ENCODE results near the gene RAB33A. TPM values are rescaled to one million over a fixed set of nuclear protein-coding genes. Genes with fewer than 3 reads are reported as not detected.
A peak's percentile ranks its signal among the peaks of the same experiment; 100 is the strongest.

RAB33A gene
- total RNA-seq (10 to 100 TPM; 14.5 to 16.7 TPM), polyA plus RNA-seq (10 to 100 TPM; 10.6 to 21.1 (median 10.9) TPM), total RNA-seq (5.5 to 22.1 (median 9.0) reads per million in 6 experiments)

DNA sequence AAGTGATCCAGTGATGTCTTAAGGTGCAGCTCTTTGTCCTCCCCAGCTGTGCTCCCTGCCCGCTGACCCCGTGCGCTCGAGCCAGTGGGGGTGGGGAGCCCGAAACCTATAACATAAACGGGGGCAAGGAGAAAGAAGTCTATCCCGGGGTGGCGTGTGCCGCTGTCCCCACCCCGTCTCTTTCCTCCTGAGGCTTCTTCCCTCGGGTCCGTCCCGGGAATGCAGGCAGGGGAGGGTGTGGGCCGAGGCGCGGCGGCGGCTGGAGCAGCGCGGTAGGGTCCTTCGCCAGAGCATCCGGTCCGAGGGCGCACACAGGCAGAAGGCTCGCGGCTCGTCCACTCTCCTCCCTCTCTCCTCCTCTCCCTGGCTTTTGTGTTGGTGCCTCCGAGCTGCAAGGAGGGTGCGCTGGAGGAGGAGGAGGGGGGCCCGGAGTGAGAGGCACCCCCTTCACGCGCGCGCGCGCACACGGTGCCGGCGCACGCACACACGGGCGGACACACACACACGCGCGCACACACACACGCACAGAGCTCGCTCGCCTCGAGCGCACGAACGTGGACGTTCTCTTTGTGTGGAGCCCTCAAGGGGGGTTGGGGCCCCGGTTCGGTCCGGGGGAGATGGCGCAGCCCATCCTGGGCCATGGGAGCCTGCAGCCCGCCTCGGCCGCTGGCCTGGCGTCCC, at the start of gene RAB33A:
RAB33A (plus strand) TSS at position 517 of the 681 bp plus-strand sequence; CDS start at position 618, 101 bp downstream.
- no peaks in the 10 kb centered on the region for H3K27me3 Mint-ChIP-seq
- no peaks in the 10 kb centered on the region for H3K36me3 Mint-ChIP-seq
- POLR2A ChIA-PET: interaction anchor here (0.6 to 2.2 kb wide), 8 partner anchors 9 to 624 kb away, joined by 3 to 8 read pairs (median 3); no protein-coding TSS in a partner anchor

DNA sequence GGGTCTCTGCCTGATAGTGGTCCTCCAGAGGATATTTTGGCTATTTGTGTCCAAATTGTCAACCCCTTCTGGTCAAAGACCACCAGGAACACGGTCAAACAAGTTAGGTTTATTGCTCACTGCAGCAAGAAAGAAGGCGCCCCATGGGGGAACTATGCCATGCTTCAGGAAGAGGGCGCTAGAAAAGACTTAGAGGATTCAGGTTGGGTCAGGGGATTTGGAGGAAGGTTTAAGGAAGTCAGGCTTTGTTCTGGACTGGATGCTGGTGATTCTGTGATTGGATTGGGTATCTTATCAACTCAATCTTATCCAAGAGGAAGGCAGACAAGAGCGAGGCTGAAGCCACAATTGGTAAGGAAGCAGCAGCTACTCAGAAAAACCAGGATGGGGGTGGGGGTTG, 47.2 kb upstream of the RAB33A start:
- Mint-ChIP-seq H3K9me3 (no peaks in the 10 kb centered on the region), H3K36me3 (peaks cover 4 to 31% (median 7%) of the 10 kb centered on the region in 3 donors), H3K27ac (no peak overlapping the region), H3K4me3 (no peak overlapping the region), H3K27me3 (no peaks in the 10 kb centered on the region), H3K4me1 (peaks cover 0 to 8% (median 3%) of the 10 kb centered on the region in 4 donors)
- DNase-seq: no peak
- POLR2A ChIA-PET: no interaction called here
- no peak for ATAC-seq

More for the DNA sequence above, at the start of gene RAB33A:
- H3K27ac Mint-ChIP-seq: peak within 1 kb of the TSS; percentile 85 to 95 (median 93)
- ATAC-seq: peak; percentile 44 to 47
- H3K4me3 Mint-ChIP-seq: peak within 1 kb of the TSS; percentile 87 to 96 (median 90)
- peaks cover 11 to 44% (median 43%) of the 10 kb centered on the region in 4 donors for H3K4me1 Mint-ChIP-seq
- DNase-seq: peak in 9 of 10 donors; percentile 28 to 69 (median 49)
- peaks cover 0 to 2% (median 0%) of the 10 kb centered on the region in 9 donors for H3K9me3 Mint-ChIP-seq

DNA sequence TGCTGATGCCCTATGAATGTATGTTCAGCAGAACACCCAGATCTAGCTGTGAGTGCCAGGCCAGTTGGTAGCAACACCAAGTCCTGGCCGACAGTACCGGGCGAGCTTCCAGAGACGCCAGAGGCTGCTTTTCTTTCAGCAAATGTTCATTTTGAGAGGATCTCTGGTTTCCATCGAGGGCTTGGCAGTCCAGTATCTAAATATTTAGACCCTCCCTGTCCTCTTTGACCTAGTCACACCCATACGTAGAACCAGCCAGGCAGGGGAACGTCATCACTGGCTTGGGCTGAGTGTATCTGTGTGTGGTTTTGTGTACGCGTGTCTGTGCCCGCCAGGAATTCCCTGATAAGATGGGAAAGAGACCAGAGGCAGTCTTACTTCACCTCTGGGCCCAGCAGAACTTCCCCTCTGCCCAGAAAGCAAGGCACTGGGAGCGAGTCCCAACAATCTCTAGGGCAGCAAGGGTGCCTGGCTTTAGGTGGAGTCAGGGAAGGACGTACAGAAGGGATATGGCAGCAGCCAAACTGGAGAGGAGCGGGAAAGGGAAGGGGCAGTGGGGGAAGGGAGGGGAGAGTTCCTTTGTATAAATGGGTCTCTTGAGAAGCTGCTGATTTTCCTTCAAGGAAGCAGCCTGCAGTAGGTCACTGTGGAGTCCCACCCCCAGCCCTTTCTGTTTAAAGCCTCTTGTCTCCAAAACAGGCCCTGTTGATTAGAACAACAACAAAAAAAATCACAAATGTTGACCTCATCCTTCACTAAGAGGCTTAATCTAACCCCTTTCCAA, 46.5 kb upstream of the RAB33A start:
- POLR2A ChIA-PET: no interaction called here
- no peaks in the 10 kb centered on the region for H3K27me3 Mint-ChIP-seq
- no peak for DNase-seq
- no peak for ATAC-seq
- peaks cover 4 to 38% (median 7%) of the 10 kb centered on the region in 3 donors for H3K36me3 Mint-ChIP-seq
- no peaks in the 10 kb centered on the region for H3K9me3 Mint-ChIP-seq
- peaks cover 0 to 3% (median under 1%) of the 10 kb centered on the region in 4 donors for H3K4me1 Mint-ChIP-seq
- H3K4me3 Mint-ChIP-seq: no peak overlapping the region
- H3K27ac Mint-ChIP-seq: peak overlapping the region in 2 of 10 donors; percentile 24 to 49

DNA sequence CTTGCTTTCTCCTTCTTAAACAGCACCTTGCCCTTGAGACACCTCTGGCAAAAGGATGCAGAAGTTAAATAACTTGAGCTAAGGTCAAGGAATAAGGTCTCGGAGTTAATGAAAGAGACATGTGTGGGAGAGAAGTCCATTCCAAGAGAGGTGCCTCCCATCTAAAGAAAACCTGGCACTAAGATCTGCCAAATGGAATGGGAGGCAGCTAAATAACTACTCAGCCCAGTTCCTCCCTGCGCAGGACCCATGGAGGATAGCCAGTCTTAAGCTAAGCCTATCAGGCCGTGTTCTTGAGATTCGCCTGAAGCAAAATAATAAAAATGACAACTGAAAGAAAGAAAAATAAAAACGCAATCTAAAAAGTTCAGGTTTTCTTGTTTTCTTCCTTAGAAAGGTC, 40.8 kb upstream of the RAB33A start:
- ATAC-seq (no peak), DNase-seq (no peak)
- Mint-ChIP-seq H3K4me3 (no peak overlapping the region), H3K27ac (no peak overlapping the region), H3K36me3 (peaks cover 4 to 66% (median 7%) of the 10 kb centered on the region in 3 donors), H3K27me3 (no peaks in the 10 kb centered on the region), H3K9me3 (no peaks in the 10 kb centered on the region), H3K4me1 (no peaks in the 10 kb centered on the region)
- POLR2A ChIA-PET: no interaction called here

DNA sequence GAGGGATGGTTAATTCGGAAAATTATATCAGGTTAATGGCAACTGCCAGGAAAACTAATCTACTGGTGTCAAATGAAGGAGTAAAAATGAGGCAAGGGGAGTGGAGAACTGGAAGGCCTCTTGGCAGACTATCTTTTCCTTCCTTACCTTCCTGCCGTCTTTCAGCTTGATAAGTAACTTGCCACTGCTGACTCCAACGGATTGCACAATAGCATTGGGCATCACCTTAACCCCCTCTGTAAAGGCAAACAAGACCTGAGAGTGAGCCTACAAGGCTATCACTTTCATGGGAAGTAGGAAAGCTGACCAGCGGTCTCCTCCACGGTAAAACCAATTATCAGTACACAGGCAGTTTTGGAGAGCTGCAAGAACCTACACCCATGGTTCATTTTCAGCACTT, 35.3 kb upstream of the RAB33A start:
- POLR2A ChIA-PET: no interaction called here
- Mint-ChIP-seq H3K36me3 (peaks cover 0 to 71% (median 0%) of the 10 kb centered on the region in 3 donors), H3K9me3 (no peaks in the 10 kb centered on the region), H3K4me1 (no peaks in the 10 kb centered on the region), H3K4me3 (no peak overlapping the region), H3K27me3 (no peaks in the 10 kb centered on the region), H3K27ac (peak overlapping the region in 1 of 10 donors; percentile 49)
- no peak for DNase-seq
- no peak for ATAC-seq

DNA sequence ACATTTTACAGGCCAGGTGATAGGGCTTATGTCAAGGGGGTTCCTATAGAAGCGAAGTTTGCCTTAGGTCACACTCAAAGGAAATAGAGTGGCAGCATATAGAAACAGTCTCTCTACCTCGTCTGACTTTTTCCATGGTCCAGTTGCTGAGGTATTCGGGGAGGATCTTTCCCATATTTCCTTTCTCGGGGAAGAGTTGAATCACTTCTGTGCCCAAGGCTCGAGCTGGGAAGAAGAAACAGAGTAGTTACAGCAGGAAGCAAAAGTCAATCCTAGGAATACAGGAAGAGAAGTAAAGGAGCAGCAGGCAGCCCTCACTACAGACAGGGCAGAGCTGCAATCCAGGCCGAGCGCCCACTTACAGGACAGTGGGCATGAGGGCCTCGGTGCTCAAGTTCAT, 34.8 kb upstream of the RAB33A start:
- Mint-ChIP-seq H3K4me1 (no peaks in the 10 kb centered on the region), H3K36me3 (peaks cover 0 to 75% (median 0%) of the 10 kb centered on the region in 3 donors), H3K27ac (no peak overlapping the region), H3K4me3 (no peak overlapping the region), H3K27me3 (no peaks in the 10 kb centered on the region), H3K9me3 (no peaks in the 10 kb centered on the region)
- no peak for ATAC-seq
- POLR2A ChIA-PET: no interaction called here
- no peak for DNase-seq

DNA sequence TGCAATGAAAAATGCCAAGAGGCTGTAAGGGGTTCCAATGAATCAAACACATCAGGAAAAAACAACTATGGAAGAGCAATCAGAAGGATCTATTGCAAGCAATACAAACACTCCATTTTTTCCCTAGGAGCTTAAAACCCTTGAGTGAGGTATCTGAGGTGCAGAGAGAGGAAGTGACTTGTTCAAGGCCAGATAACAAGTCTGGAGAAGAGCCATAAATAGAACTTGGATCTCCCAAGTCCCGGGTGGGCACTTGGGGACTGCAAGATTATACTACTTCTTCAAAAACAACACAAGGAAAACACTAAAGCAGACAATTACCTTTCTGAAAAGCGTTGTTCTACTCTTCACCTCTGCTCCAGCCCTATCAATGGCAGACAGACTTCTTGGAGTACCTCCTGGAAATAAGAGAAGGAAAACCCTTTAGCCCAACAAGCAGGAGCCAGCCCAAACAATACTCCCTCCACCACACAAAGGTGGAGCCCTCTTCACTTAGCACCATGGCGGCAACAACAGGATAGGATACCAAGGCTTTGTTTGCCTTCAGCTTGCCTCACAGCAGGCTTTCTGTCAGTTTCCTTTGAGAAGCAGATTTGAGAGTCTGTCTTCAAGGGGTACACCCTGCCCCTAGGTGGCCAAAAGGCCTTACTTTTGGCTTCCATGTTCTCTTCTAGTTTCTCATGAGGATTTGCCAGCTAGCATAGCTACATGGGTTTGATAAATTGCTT, 32.1 kb upstream of the RAB33A start:
- no peaks in the 10 kb centered on the region for H3K9me3 Mint-ChIP-seq
- no peak overlapping the region for H3K27ac Mint-ChIP-seq
- peaks cover 0 to 79% (median 0%) of the 10 kb centered on the region in 3 donors for H3K36me3 Mint-ChIP-seq
- DNase-seq: no peak
- H3K4me1 Mint-ChIP-seq: peaks cover 0 to 2% (median 0%) of the 10 kb centered on the region in 4 donors
- H3K27me3 Mint-ChIP-seq: no peaks in the 10 kb centered on the region
- H3K4me3 Mint-ChIP-seq: no peak overlapping the region
- no peak for ATAC-seq
- POLR2A ChIA-PET: no interaction called here

DNA sequence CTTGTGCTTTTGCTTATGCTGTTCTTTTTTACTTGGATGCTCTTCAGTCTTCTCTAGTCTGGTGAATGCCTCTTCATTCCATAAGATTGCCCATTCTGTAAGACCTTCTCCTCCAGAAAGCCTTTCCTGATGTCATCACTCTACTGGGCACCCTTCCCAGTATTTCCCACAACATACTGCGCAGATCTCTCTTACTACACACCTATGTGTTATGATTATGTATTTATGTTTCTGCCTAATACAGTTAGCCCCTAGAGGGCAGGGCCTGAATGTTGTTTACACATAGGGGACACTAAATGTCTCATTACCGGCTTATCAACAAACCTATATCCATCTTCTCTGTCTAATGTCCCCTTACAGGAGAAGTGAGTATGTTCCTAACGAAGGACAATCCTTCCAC, 27.3 kb upstream of the RAB33A start:
- no peak overlapping the region for H3K4me3 Mint-ChIP-seq
- DNase-seq (no peak), ATAC-seq (no peak)
- no peak overlapping the region for H3K27ac Mint-ChIP-seq
- POLR2A ChIA-PET: no interaction called here
- no peaks in the 10 kb centered on the region for H3K27me3 Mint-ChIP-seq
- peaks cover 0 to 2% (median 1%) of the 10 kb centered on the region in 4 donors for H3K4me1 Mint-ChIP-seq
- no peaks in the 10 kb centered on the region for H3K9me3 Mint-ChIP-seq
- H3K36me3 Mint-ChIP-seq: peaks cover 0 to 85% (median 4%) of the 10 kb centered on the region in 3 donors

DNA sequence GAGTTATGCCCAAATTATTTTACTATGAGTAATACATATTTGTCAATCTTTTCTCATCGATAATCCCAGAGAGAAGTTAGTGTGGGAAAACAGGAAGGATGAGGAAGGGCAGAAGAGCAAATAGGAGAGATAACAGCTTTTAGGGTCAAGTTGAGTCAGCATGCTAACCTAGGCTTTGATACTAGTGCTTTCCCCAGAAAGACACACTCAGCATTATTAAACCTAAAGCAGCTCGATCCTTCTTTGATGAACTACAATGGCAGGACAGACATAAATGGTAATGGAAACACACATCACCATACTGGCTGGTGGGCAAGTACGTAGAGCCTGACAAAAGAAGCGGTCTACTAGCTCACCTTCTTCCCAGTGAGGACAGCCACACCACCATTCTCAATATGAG, 26.6 kb upstream of the RAB33A start:
- Mint-ChIP-seq H3K4me3 (no peak overlapping the region), H3K9me3 (no peaks in the 10 kb centered on the region), H3K27ac (peak overlapping the region in 1 of 10 donors; percentile 13), H3K4me1 (peaks cover 0 to 2% (median 1%) of the 10 kb centered on the region in 4 donors), H3K36me3 (peaks cover 0 to 79% (median 4%) of the 10 kb centered on the region in 3 donors), H3K27me3 (no peaks in the 10 kb centered on the region)
- POLR2A ChIA-PET: interaction anchor here (1.2 to 1.4 kb wide), 2 partner anchors 20 to 25 kb away, joined by 3 to 4 read pairs; partner anchors contain the start of gene AIFM1
- DNase-seq (no peak), ATAC-seq (no peak)

DNA sequence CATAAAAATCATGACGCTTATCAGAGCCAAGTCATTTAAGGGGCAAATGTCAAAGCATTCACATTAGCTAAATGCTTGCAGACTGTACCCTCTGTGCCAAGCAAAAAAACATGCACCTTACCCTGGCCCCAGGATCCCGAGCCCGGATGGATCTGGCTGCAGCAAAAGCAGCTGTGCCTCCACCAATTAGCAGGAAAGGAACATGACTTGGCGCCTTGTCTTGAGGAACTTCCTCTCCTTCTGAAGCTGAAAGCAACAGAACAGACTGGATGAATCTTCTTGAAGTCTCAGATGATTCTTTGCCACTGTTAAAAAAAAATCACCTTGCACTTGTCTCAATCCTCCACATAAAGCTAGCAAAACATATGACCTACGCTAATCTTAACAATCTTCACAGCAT, 24.1 kb upstream of the RAB33A start:
- ATAC-seq (no peak), DNase-seq (no peak)
- Mint-ChIP-seq H3K27ac (no peak overlapping the region), H3K9me3 (no peaks in the 10 kb centered on the region), H3K27me3 (no peaks in the 10 kb centered on the region), H3K36me3 (peaks cover 0 to 65% (median 4%) of the 10 kb centered on the region in 3 donors), H3K4me3 (no peak overlapping the region), H3K4me1 (peaks cover 0 to 2% (median 1%) of the 10 kb centered on the region in 4 donors)
- POLR2A ChIA-PET: no interaction called here

DNA sequence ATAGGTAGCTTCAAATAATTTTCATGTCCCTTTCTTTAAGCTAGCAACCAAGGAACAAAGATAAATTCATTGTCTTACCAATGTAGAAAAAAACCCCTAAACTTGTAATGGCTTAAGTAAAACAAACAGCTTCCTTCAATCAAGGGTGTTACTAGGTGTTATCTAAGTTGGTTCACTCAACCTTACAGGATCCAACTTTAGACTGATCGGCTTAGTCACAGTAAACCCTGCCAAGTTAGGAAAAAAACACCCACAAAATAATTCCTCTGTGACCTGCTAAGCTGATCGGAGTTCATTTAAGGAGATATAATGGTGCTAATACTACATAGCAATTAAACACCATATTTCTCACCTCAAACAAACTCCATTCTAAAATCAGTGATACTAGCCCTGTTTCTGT, 16.2 kb upstream of the RAB33A start:
- Mint-ChIP-seq H3K27me3 (no peaks in the 10 kb centered on the region), H3K4me3 (no peak overlapping the region), H3K9me3 (no peaks in the 10 kb centered on the region), H3K27ac (no peak overlapping the region), H3K4me1 (peaks cover 0 to 9% (median 5%) of the 10 kb centered on the region in 4 donors), H3K36me3 (peaks cover 0 to 36% (median 2%) of the 10 kb centered on the region in 3 donors)
- ATAC-seq: no peak
- no peak for DNase-seq
- POLR2A ChIA-PET: no interaction called here

DNA sequence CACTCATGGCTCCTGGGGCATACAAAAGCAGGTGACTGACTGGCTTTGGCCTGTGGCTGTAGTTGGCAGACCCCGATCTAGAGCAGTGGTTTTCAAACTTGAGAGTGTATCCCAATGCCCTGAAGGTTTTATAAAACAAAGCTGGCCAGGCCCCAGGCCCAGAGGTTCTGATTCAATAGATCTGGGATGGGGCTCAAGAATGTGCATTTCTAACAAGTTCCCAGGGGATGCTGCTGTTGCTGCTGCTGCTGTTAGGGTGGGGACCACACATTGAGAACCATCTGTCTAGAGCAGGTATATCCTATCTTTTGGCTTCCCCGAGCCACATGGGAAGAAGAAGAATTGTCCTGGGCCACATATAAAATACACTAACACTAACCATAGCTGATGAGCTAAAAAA, 13.5 kb upstream of the RAB33A start:
- peaks cover 0 to 26% (median 2%) of the 10 kb centered on the region in 3 donors for H3K36me3 Mint-ChIP-seq
- H3K9me3 Mint-ChIP-seq: no peaks in the 10 kb centered on the region
- DNase-seq: no peak
- no peaks in the 10 kb centered on the region for H3K27me3 Mint-ChIP-seq
- no peak overlapping the region for H3K4me3 Mint-ChIP-seq
- POLR2A ChIA-PET: no interaction called here
- H3K27ac Mint-ChIP-seq: no peak overlapping the region
- peaks cover 0 to 22% (median 12%) of the 10 kb centered on the region in 4 donors for H3K4me1 Mint-ChIP-seq
- ATAC-seq: no peak

All from naive thymus-derived CD8-positive, alpha-beta T cell (primary cell).